Measurements from ENCODE around the gene TIMM21. TPM values are rescaled to one million over a fixed set of nuclear protein-coding genes. Genes with fewer than 3 reads are reported as not detected.

The TIMM21 gene
- total RNA-seq, 2 experiments from 2014 or later, result 25.2 to 30.8 TPM

GRCh38 chr18:74123200-74123599 is 25.1 kb upstream of the TIMM21 start:
- Histone ChIP-seq H2AFZ (ENCODE audit: low read length) (no peak overlapping the region), H3K4me3 (ENCODE audit: low read depth, low read length, poor library complexity, severe bottlenecking) (no peak overlapping the region), H3K36me3 (ENCODE audit: insufficient read depth, low read length) (no peaks in the 10 kb centered on the region), H4K20me1 (ENCODE audit: insufficient read depth, low read length) (no peaks in the 10 kb centered on the region), H3K4me1 (ENCODE audit: insufficient read depth, low read length, poor library complexity, severe bottlenecking) (no peaks in the 10 kb centered on the region), H3K27ac (ENCODE audit: low read depth, low read length, poor library complexity, severe bottlenecking) (no peak overlapping the region), H3K9me2 (ENCODE audit: insufficient read depth, low read length) (no peaks in the 10 kb centered on the region), H3K79me2 (ENCODE audit: insufficient read depth, low read depth, low read length) (no peaks in the 10 kb centered on the region), H3K4me2 (ENCODE audit: low read length) (no peak overlapping the region), H3K9me3 (ENCODE audit: low read length) (no peaks in the 10 kb centered on the region)
- POLR2A ChIA-PET, result no interaction called here
- BruUV-seq (replicated peaks), result no TSS peak
- CTCF ChIA-PET (ENCODE audit: unreplicated experiment), result no interaction called here
- intact Hi-C loops (cut with micrococcal nuclease; ENCODE audit: unreplicated experiment), result no loop called here
- TF ChIP-seq CTCF (conservative IDR thresholded peaks at IDR 0.05; ENCODE audit: low read length), result no peak
- TF ChIP-seq EZH2phosphoT487 (IDR thresholded peaks at IDR 0.05; ENCODE audit: borderline replicate concordance, low read depth, low read length), result no peak
- no peak for DNase-seq (ENCODE audit: low spot score)

DNA sequence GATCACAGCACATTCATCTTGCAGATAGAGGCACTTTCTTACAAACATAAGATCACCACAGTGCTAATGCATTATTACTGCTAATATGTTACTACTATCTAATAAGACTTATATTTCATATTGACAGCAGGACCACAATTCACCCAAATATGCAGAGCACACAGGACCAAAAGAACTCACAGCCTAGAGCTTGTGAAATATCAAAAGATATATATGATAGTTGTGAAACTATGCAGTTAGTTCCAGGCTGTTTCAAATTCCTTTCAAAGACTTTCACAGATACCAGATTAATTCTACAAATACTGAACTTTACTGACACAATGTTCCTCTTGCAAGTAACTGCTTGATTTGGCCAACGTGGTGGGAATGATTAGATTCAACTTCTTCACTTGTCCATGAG is 23.7 kb upstream of the TIMM21 start:
- no peak overlapping the region for H3K27ac ChIP-seq (ENCODE audit: low read depth, low read length, poor library complexity, severe bottlenecking)
- DNase-seq (ENCODE audit: low spot score), result no peak
- no peaks in the 10 kb centered on the region for H3K9me2 ChIP-seq (ENCODE audit: insufficient read depth, low read length)
- TF ChIP-seq EZH2phosphoT487 (IDR thresholded peaks at IDR 0.05; ENCODE audit: borderline replicate concordance, low read depth, low read length) (no peak), CTCF (conservative IDR thresholded peaks at IDR 0.05; ENCODE audit: low read length) (no peak)
- H2AFZ ChIP-seq (ENCODE audit: low read length), result no peak overlapping the region
- no peaks in the 10 kb centered on the region for H3K4me1 ChIP-seq (ENCODE audit: insufficient read depth, low read length, poor library complexity, severe bottlenecking)
- no peaks in the 10 kb centered on the region for H3K36me3 ChIP-seq (ENCODE audit: insufficient read depth, low read length)
- H3K9me3 ChIP-seq (ENCODE audit: low read length), result no peaks in the 10 kb centered on the region
- CTCF ChIA-PET (ENCODE audit: unreplicated experiment), result no interaction called here
- BruUV-seq (replicated peaks), result no TSS peak
- no peaks in the 10 kb centered on the region for H3K79me2 ChIP-seq (ENCODE audit: insufficient read depth, low read depth, low read length)
- POLR2A ChIA-PET, result no interaction called here
- H3K4me3 ChIP-seq (ENCODE audit: low read depth, low read length, poor library complexity, severe bottlenecking), result no peak overlapping the region
- intact Hi-C loops (cut with micrococcal nuclease; ENCODE audit: unreplicated experiment), result no loop called here
- H4K20me1 ChIP-seq (ENCODE audit: insufficient read depth, low read length), result no peaks in the 10 kb centered on the region
- no peak overlapping the region for H3K4me2 ChIP-seq (ENCODE audit: low read length)

DNA sequence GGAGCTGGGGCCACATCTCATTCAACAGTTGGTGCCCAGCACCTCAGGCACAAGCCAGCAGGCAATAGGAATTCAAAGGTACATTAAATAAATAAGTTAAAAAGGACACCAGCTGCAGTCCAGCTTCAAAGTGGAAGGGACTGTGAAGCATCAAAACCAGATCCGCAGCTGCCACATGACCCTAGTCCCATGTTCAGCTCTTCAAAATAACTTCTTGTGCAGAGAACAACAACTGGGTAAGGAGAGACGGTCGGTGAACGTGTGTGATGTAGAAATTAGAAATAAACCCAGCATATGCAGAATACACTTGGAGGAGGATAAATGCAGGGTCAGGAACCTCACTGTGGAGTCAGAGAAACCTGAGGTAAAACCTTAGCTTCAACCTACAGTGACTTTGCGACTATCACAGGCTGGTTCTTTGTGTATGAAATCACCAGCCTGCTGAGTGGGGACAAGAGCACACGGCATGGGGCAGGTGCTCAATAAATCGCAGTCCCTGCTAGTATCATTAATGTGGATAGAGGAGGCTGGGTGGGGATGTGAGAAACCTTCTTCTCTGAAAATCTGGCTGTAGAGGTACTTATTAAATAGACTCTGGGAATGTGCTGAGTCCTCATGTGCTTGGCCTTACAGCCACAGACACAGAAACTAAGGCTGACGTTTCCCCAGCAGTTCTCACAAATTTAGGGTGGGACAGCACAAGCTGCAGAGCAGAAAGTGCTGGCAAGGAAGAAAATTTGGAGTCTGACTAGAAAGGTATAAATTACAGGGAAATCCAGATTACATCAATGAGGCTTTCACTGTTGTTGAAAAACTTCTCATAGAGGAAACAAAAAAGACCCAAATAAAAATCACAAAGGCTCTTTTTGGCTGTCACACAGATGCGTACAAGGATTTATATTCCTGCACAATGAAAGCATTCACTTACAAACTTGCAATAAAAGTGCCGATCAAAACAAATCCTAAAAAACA is 21.4 kb upstream of the TIMM21 start:
- no peak overlapping the region for H3K4me3 ChIP-seq (ENCODE audit: low read depth, low read length, poor library complexity, severe bottlenecking)
- CTCF ChIA-PET (ENCODE audit: unreplicated experiment), result no interaction called here
- no peaks in the 10 kb centered on the region for H3K9me2 ChIP-seq (ENCODE audit: insufficient read depth, low read length)
- DNase-seq (ENCODE audit: low spot score), result no peak
- TF ChIP-seq CTCF (conservative IDR thresholded peaks at IDR 0.05; ENCODE audit: low read length) (no peak), EZH2phosphoT487 (IDR thresholded peaks at IDR 0.05; ENCODE audit: borderline replicate concordance, low read depth, low read length) (no peak)
- no peak overlapping the region for H2AFZ ChIP-seq (ENCODE audit: low read length)
- no peak overlapping the region for H3K4me2 ChIP-seq (ENCODE audit: low read length)
- H3K4me1 ChIP-seq (ENCODE audit: insufficient read depth, low read length, poor library complexity, severe bottlenecking), result no peaks in the 10 kb centered on the region
- intact Hi-C loops (cut with micrococcal nuclease; ENCODE audit: unreplicated experiment), result no loop called here
- H3K27ac ChIP-seq (ENCODE audit: low read depth, low read length, poor library complexity, severe bottlenecking), result no peak overlapping the region
- POLR2A ChIA-PET, result no interaction called here
- no peaks in the 10 kb centered on the region for H4K20me1 ChIP-seq (ENCODE audit: insufficient read depth, low read length)
- no TSS peak for BruUV-seq (replicated peaks)
- no peaks in the 10 kb centered on the region for H3K9me3 ChIP-seq (ENCODE audit: low read length)
- H3K79me2 ChIP-seq (ENCODE audit: insufficient read depth, low read depth, low read length), result no peaks in the 10 kb centered on the region
- no peaks in the 10 kb centered on the region for H3K36me3 ChIP-seq (ENCODE audit: insufficient read depth, low read length)
